Liver (tissue), 9 donors: ENCODE data around the gene COL15A1. TPM values are rescaled to one million over a fixed set of nuclear protein-coding genes. Genes with fewer than 3 reads are reported as not detected.

Experiments used
- DNase-seq: peaks from one replicate; pipeline ENCODE4 v3.0.0-alpha.2; 2017; ENCODE audit warnings: low spot score
- H3K27ac ChIP-seq, 2 donors: one replicate each; pipeline ENCODE4 v1.7.0; 2013; ENCODE audit warnings: inconsistent platforms in 2 of 2, low read length in 2 of 2, control low read depth in 1 of 2, low read depth in 1 of 2, mild to moderate bottlenecking in 1 of 2
- H3K27me3 ChIP-seq, 4 donors: one replicate each; pipeline versions ENCODE4 v1.6.1 to v1.7.0; 2013; ENCODE audit warnings: low read length in 3 of 4, inconsistent platforms in 1 of 4, mild to moderate bottlenecking in 1 of 4, moderate library complexity in 1 of 4; ENCODE audit not compliant: control insufficient read depth in 4 of 4, insufficient read depth in 4 of 4
- H3K36me3 ChIP-seq, 4 donors: one replicate each; pipeline versions ENCODE4 v1.6.1 to v1.7.0; 2013; ENCODE audit warnings: low read length in 3 of 4, mild to moderate bottlenecking in 3 of 4, low read depth in 1 of 4, moderate library complexity in 1 of 4; ENCODE audit not compliant: control insufficient read depth in 4 of 4, insufficient read depth in 3 of 4
- H3K4me1 ChIP-seq, 4 donors: one replicate each; pipeline versions ENCODE4 v1.6.1 to v1.7.0; 2013; ENCODE audit warnings: low read length in 3 of 4, mild to moderate bottlenecking in 3 of 4, moderate library complexity in 1 of 4; ENCODE audit not compliant: control insufficient read depth in 4 of 4, insufficient read depth in 4 of 4
- H3K4me3 ChIP-seq, 3 donors: one replicate each; pipeline versions ENCODE4 v1.6.1 to v1.7.0; 2013; ENCODE audit warnings: low read length in 3 of 3, control low read depth in 1 of 3, low read depth in 1 of 3, mild to moderate bottlenecking in 1 of 3
- H3K9ac ChIP-seq, 2 donors: one replicate each; pipeline ENCODE4 v1.7.0; 2013; ENCODE audit warnings: low read length in 2 of 2, mild to moderate bottlenecking in 2 of 2, moderate library complexity in 2 of 2, control low read depth in 1 of 2, low read depth in 1 of 2
- H3K9me3 ChIP-seq, 4 donors: one replicate each; pipeline versions ENCODE4 v1.6.1 to v1.7.0; 2013; ENCODE audit warnings: low read length in 3 of 4; ENCODE audit not compliant: control insufficient read depth in 4 of 4
- EGR1 ChIP-seq, 2 donors: IDR thresholded peaks; 2 replicates each; pipeline ENCODE4 v1.6.1; 2016 to 2018; ENCODE audit warnings: antibody characterized with exemption in 2 of 2, low read depth in 2 of 2
- FOXA2 ChIP-seq: IDR thresholded peaks from 2 replicates; pipeline ENCODE4 v1.6.1; 2016; ENCODE audit warnings: antibody characterized with exemption
- GABPA ChIP-seq, 2 donors: IDR thresholded peaks in 1 of 2; conservative IDR thresholded peaks in 1 of 2; 2 replicates each; pipeline ENCODE4 v1.6.1; 2016; ENCODE audit warnings: antibody characterized with exemption in 2 of 2, mild to moderate bottlenecking in 1 of 2, moderate library complexity in 1 of 2
- HNF4A ChIP-seq, 2 donors: conservative IDR thresholded peaks; 2 replicates each; pipeline ENCODE4 v1.6.1; 2016; ENCODE audit warnings: antibody characterized with exemption in 2 of 2, mild to moderate bottlenecking in 2 of 2
- JUND ChIP-seq, 2 donors: IDR thresholded peaks; 2 replicates each; pipeline ENCODE4 v1.6.1; 2016; ENCODE audit warnings: antibody characterized with exemption in 2 of 2
- NR2F2 ChIP-seq: IDR thresholded peaks from 2 replicates; pipeline ENCODE4 v1.6.1; 2016; ENCODE audit warnings: antibody characterized with exemption
- RAD21 ChIP-seq, 2 donors: IDR thresholded peaks; 2 replicates each; pipeline ENCODE4 v1.6.1; 2016; ENCODE audit warnings: antibody characterized with exemption in 2 of 2, mild to moderate bottlenecking in 2 of 2
- REST ChIP-seq: IDR thresholded peaks from 2 replicates; pipeline ENCODE4 v1.6.1; 2016; ENCODE audit warnings: antibody characterized with exemption, mild to moderate bottlenecking
- YY1 ChIP-seq: IDR thresholded peaks from 2 replicates; pipeline ENCODE4 v1.6.1; 2016; ENCODE audit warnings: antibody characterized with exemption, mild to moderate bottlenecking
- ZBTB33 ChIP-seq: IDR thresholded peaks from 2 replicates; pipeline ENCODE4 v1.6.1; 2016; ENCODE audit warnings: antibody characterized with exemption
- WGBS: extraction: QIAGEN DNeasy Blood & Tissue Kit; methylation state at CpG from one replicate; pipeline ENCODE4 v1.1.7; 2013; 5-methylcytosine and 5-hydroxymethylcytosine counted together
- polyA plus RNA-seq, 2 donors: library from polyadenylated mRNA; stranded (reverse) in 1 of 2; unstranded in 1 of 2; fragments of 200-250 nt in 1 of 2; fragments of >200 nt in 1 of 2; fragmentation: Nextera tagmentation in 1 of 2; extraction: Ambion mirVana in 1 of 2; gene quantifications; one replicate each; pipeline versions ENCODE4 v1.2.1 to v1.2.3, GENCODE V29; 2013 to 2015
- total RNA-seq, 2 donors: library from RNA; depleted of rRNA; stranded (reverse); fragments of >200 nt; gene quantifications; one replicate each; pipeline ENCODE4 v1.2.3, GENCODE V29; 2014
- TF ChIP-seq, protein P1 (sequence below): IDR thresholded peaks from 2 replicates; pipeline ENCODE4 v1.6.1; 2016; ENCODE audit warnings: antibody characterized with exemption
- TF ChIP-seq, protein P2 (sequence below): fragments of 150-350 bp; IDR thresholded peaks from 2 replicates; pipeline ENCODE4 v1.5.1; 2017; ENCODE audit warnings: improper control_type of control experiment, low read depth, low read length; ENCODE audit not compliant: missing input control
- donor health status: healthy.
- donor health status: healthy.
- donor health status: healthy.
- donor health status: healthy.
- donor health status: healthy.

Gene COL15A1
- total and polyA plus RNA-seq, 4 donors, result 0.10 to 0.42 (median 0.24) TPM

GRCh38 chr9:99058964-99059921 lies 115.5 kb downstream of the COL15A1 start (continued):
- TF ChIP-seq EGR1 (IDR thresholded peaks at IDR 0.05; ENCODE audit: low read depth in 2 of 2) (no peak), JUND (IDR thresholded peaks at IDR 0.05) (no peak), FOXA2 (no peak), NR2F2 (no peak), RAD21 (IDR thresholded peaks at IDR 0.05) (no peak), ZBTB33 (no peak)
- TF ChIP-seq, protein P1, sequence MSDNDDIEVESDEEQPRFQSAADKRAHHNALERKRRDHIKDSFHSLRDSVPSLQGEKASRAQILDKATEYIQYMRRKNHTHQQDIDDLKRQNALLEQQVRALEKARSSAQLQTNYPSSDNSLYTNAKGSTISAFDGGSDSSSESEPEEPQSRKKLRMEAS, result no peak

DNA sequence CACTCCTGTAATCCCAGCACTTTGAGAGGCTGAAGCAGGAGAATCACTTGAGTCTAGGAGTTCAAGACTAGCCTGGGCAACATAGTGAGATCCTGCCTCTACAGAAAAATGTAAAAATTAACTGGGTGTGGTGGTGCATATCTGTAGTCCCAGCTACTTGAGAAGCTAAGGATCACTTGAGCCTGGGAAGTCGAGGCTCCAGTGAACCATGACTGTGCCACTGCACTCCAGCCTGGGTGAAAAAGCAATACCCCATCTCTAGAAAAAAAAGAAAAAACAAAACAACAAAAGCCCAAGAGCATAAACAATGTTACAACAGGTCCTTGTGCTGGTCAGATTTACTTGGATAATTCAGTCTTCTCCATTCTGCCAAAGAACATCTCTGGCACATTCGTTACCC lies 116.9 kb downstream of the COL15A1 start:
- no peak overlapping the region for H3K4me3 ChIP-seq
- no peaks in the 10 kb centered on the region for H3K27me3 ChIP-seq
- no peak overlapping the region for H3K9ac ChIP-seq
- WGBS, result 88% methylated on average over 2 of the region's 2 CpGs
- H3K4me1 ChIP-seq, result no peaks in the 10 kb centered on the region
- TF ChIP-seq JUND (IDR thresholded peaks at IDR 0.05), result no peak
- TF ChIP-seq, protein P2, sequence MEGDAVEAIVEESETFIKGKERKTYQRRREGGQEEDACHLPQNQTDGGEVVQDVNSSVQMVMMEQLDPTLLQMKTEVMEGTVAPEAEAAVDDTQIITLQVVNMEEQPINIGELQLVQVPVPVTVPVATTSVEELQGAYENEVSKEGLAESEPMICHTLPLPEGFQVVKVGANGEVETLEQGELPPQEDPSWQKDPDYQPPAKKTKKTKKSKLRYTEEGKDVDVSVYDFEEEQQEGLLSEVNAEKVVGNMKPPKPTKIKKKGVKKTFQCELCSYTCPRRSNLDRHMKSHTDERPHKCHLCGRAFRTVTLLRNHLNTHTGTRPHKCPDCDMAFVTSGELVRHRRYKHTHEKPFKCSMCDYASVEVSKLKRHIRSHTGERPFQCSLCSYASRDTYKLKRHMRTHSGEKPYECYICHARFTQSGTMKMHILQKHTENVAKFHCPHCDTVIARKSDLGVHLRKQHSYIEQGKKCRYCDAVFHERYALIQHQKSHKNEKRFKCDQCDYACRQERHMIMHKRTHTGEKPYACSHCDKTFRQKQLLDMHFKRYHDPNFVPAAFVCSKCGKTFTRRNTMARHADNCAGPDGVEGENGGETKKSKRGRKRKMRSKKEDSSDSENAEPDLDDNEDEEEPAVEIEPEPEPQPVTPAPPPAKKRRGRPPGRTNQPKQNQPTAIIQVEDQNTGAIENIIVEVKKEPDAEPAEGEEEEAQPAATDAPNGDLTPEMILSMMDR, result no peak
- no peak for TF ChIP-seq REST
- TF ChIP-seq HNF4A (conservative IDR thresholded peaks at IDR 0.05), result no peak
- TF ChIP-seq GABPA (IDR thresholded peaks at IDR 0.05 in 1 of 2, conservative IDR thresholded peaks at IDR 0.05 in 1 of 2), result no peak
- TF ChIP-seq EGR1 (IDR thresholded peaks at IDR 0.05; ENCODE audit: low read depth in 2 of 2), result no peak
- TF ChIP-seq YY1, result no peak
- no peak for TF ChIP-seq RAD21 (IDR thresholded peaks at IDR 0.05)
- no peak for TF ChIP-seq NR2F2
- no peak overlapping the region for H3K27ac ChIP-seq
- no peak for DNase-seq
- H3K9me3 ChIP-seq, result no peaks in the 10 kb centered on the region
- H3K36me3 ChIP-seq, result no peaks in the 10 kb centered on the region
